ENCODE data around the gene RNF41. TPM values are rescaled to one million over a fixed set of nuclear protein-coding genes. Genes with fewer than 3 reads are reported as not detected.

Gene RNF41
- total RNA-seq, 2 experiments from 2014 or later, result 23.4 to 27.4 TPM

DNA sequence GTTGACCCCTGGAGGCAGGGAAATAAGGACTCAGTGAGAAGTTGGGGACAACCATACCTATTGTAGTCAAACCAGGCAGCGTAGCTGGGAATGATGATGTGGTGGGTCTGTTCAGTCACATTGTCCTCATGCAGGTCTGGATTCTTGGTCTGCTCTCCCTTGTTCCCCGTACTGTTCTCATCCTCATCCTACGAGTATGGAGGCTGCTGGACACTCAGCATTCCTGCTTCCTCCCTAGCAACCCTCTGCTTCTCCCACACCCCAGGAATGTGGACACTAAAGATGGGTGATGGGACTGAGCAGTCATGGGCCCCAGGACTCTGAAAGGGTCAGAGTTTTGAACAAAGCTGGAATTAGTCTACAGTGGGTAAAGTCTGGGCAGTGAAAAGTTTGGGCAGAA, 43.4 kb downstream of the RNF41 start:
- Mint-ChIP-seq H3K4me1 (ENCODE audit: low read depth) (no peaks in the 10 kb centered on the region), H3K4me3 (no peak overlapping the region), H3K36me3 (ENCODE audit: low read depth) (peaks cover 47% of the 10 kb centered on the region), H3K27ac (no peak overlapping the region), H3K27me3 (no peaks in the 10 kb centered on the region), H3K9me3 (no peaks in the 10 kb centered on the region)
- ChIA-PET POLR2A (interaction anchor here (0.6 to 1.7 kb wide), 6 partner anchors 10 to 17 kb away, joined by 3 to 9 read pairs (median 4); partner anchors contain the start of gene SMARCC2), CTCF (interaction anchor here (0.8 to 1.4 kb wide), 3 partner anchors 11 to 59 kb away, joined by 3 to 4 read pairs (median 3); partner anchors contain the start of gene SMARCC2)
- intact Hi-C loops (cut with micrococcal nuclease), result no loop called here
- TF ChIP-seq CTCF (IDR thresholded peaks at IDR 0.05), result no peak
- DNase-seq, result no peak
- ATAC-seq, result no peak

GRCh38 chr12:56172839-56173238, 48.9 kb downstream of the RNF41 start:
- Mint-ChIP-seq H3K9me3 (no peaks in the 10 kb centered on the region), H3K27ac (peak overlapping the region; percentile 30), H3K4me3 (no peak overlapping the region), H3K27me3 (no peaks in the 10 kb centered on the region), H3K36me3 (ENCODE audit: low read depth) (peaks cover 50% of the 10 kb centered on the region), H3K4me1 (ENCODE audit: low read depth) (no peaks in the 10 kb centered on the region)
- ATAC-seq, result no peak
- DNase-seq, result no peak
- intact Hi-C loops (cut with micrococcal nuclease), result no loop called here
- CTCF ChIA-PET, result interaction anchor here (0.8 to 3.0 kb wide), 2 partner anchors 14 to 16 kb away, joined by 3 to 22 read pairs; partner anchors contain the start of genes MYL6 and SMARCC2
- POLR2A ChIA-PET, result interaction anchor here (0.8 to 5.4 kb wide), 4 partner anchors 8 to 21 kb away, joined by 3 to 51 read pairs (median 6); partner anchors contain the start of gene MYL6
- TF ChIP-seq CTCF (IDR thresholded peaks at IDR 0.05), result no peak

DNA sequence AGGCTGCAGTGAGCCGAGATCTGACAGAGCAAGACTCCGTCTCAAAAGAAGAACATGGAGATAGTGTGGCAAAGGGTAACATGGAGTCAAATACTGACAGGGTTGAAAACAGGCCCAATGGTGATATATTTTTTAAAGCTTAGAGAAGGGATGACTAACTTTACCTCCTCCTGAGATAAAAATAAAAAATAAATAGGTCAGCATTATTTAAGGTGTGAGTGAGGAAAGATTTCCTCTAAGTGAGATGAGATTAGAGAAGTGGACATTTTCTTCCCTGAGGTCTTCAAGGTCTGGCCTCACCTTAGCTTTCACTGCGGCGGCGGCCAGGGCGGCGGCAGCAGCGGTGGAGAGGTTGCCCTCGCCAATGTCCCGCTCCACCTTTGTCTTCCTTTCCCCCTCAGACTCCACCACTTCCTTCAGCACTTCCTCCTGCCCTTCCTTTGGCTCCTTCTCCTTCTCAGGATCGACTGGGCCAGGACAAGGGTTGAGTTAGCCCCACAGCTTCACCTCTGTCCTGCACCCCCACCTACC, 52.4 kb downstream of the RNF41 start:
- H3K27ac Mint-ChIP-seq, result peak overlapping the region; percentile 19
- H3K27me3 Mint-ChIP-seq, result no peaks in the 10 kb centered on the region
- intact Hi-C loops (cut with micrococcal nuclease), result no loop called here
- POLR2A ChIA-PET, result interaction anchor here (0.6 to 5.4 kb wide), 6 partner anchors 9 to 160 kb away, joined by 3 to 51 read pairs (median 4); partner anchors contain the start of genes MYL6 and RNF41
- no peak for TF ChIP-seq CTCF (IDR thresholded peaks at IDR 0.05)
- no peaks in the 10 kb centered on the region for H3K9me3 Mint-ChIP-seq
- CTCF ChIA-PET, result interaction anchor here (0.7 to 1.4 kb wide), 3 partner anchors 10 to 20 kb away, joined by 3 read pairs; partner anchors contain the start of gene SMARCC2
- H3K4me1 Mint-ChIP-seq (ENCODE audit: low read depth), result no peaks in the 10 kb centered on the region
- no peak for ATAC-seq
- no peak overlapping the region for H3K4me3 Mint-ChIP-seq
- DNase-seq, result no peak
- peaks cover 44% of the 10 kb centered on the region for H3K36me3 Mint-ChIP-seq (ENCODE audit: low read depth)

DNA sequence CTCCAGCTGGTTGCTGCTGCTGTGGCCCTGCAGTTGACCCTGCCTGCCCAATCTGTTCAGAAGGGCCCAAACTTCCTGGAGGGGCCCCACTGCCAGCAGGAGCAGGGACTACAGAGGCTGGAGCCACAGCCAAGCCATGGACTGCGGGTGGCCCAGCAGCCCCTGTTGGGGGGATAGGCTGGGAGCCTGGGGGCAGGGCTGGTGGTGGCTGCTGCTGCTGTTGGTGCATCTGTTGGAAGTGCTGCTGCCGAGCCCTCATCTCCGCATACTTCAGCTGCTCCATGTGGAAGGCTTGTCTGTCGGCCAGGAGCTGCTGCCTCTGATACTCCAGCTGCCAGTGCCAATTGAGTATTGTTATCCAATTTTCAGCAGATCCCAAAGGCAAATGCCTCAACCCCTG, 56.4 kb downstream of the RNF41 start:
- POLR2A ChIA-PET, result interaction anchor here (0.6 to 2.8 kb wide), 6 partner anchors 8 to 456 kb away, joined by 3 to 19 read pairs (median 3); partner anchors contain the start of gene SMARCC2
- ATAC-seq (no peak), DNase-seq (no peak)
- peak overlapping the region; percentile 22 for H3K27ac Mint-ChIP-seq
- peaks cover 52% of the 10 kb centered on the region for H3K36me3 Mint-ChIP-seq (ENCODE audit: low read depth)
- no peak overlapping the region for H3K4me3 Mint-ChIP-seq
- TF ChIP-seq CTCF (IDR thresholded peaks at IDR 0.05), result no peak
- peaks cover 11% of the 10 kb centered on the region for H3K4me1 Mint-ChIP-seq (ENCODE audit: low read depth)
- intact Hi-C loops (cut with micrococcal nuclease), result no loop called here
- no peaks in the 10 kb centered on the region for H3K27me3 Mint-ChIP-seq
- H3K9me3 Mint-ChIP-seq, result no peaks in the 10 kb centered on the region
- CTCF ChIA-PET, result interaction anchor here (0.6 to 2.4 kb wide), 4 partner anchors 24 to 280 kb away, joined by 3 to 9 read pairs (median 4); partner anchors contain the start of genes SMARCC2 and ZC3H10

DNA sequence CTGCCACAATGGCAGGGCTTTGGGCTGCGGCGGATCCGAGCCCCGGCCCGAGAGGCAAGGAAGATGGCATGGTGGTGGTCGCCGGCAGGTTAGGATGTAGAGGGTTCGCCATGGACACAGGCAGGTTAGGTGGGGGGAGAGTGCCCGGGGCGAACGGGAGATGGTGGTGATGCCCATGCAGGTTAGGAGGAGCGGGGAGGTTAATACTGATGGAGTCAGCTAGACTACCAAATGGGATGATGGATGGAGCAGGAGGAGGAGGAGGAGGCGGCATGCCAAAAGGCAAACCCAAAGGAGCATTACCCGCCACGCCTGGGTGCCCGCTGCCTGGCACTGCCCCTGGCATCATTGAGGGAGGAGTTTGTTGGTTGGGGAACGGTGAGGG, 57.4 kb downstream of the RNF41 start:
- intact Hi-C loops (cut with micrococcal nuclease), result no loop called here
- Mint-ChIP-seq H3K27ac (peak overlapping the region; percentile 67), H3K27me3 (no peaks in the 10 kb centered on the region), H3K36me3 (ENCODE audit: low read depth) (peaks cover 58% of the 10 kb centered on the region), H3K4me3 (no peak overlapping the region), H3K9me3 (no peaks in the 10 kb centered on the region), H3K4me1 (ENCODE audit: low read depth) (peaks cover 18% of the 10 kb centered on the region)
- no peak for ATAC-seq
- no peak for TF ChIP-seq CTCF (IDR thresholded peaks at IDR 0.05)
- CTCF ChIA-PET, result interaction anchor here (1.2 to 2.4 kb wide), 2 partner anchors 44 to 46 kb away, joined by 4 to 6 read pairs; partner anchors contain the start of gene ZC3H10
- POLR2A ChIA-PET, result interaction anchor here (0.8 to 2.8 kb wide), 5 partner anchors 9 to 46 kb away, joined by 3 to 19 read pairs (median 3); partner anchors contain the start of genes SMARCC2 and ZC3H10
- DNase-seq, result no peak

All from activated CD8-positive, alpha-beta T cell treated with anti-CD3 and anti-CD28 coated beads for 36 hours (primary cell).